ENCODE data around the gene SLC38A9. TPM values are rescaled to one million over a fixed set of nuclear protein-coding genes. Genes with fewer than 3 reads are reported as not detected.

SLC38A9 gene
- total and polyA plus RNA-seq, 3 donors from 2014 or later, result 25.3 to 50.1 (median 32.1) TPM

DNA sequence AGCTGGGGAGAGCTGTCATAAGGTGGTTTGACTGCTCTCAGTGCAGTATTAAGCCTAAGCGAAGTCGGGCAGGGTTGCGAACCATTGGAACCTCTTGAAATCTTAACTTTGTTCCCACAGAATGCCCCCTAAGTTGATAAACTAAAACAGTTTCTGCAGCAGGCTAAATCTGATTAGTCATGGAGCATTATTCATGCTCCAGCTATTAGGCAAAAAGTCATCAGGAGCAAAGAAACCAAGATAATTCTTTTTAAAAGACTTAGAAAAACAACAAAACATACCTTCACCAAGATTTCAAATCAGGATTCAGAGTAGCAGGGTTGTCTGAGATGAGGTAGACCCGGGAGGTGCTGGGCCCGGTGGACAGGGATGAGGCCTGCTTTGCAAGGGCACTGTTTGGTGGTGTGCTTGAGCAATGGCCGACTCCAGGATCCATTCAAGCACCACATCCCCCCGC lies 107.5 kb downstream of the SLC38A9 start:
- Histone ChIP-seq H3K4me3 (no peak overlapping the region), H3K27ac (no peak overlapping the region), H3K27me3 (no peaks in the 10 kb centered on the region), H3K9me3 (no peaks in the 10 kb centered on the region), H3K36me3 (ENCODE audit: low read depth, missing control alignments) (no peaks in the 10 kb centered on the region), H3K4me1 (peaks cover 16% of the 10 kb centered on the region)
- no peak for DNase-seq
- intact Hi-C loops (cut with DNase I; ENCODE audit: low total_unique reads), result no loop called here
- 91 to 95% methylated on average over 7 of the region's 7 CpGs for WGBS, 2 donors
- TF ChIP-seq POLR2A (IDR thresholded peaks at IDR 0.05), result no peak
- TF ChIP-seq, protein P1, sequence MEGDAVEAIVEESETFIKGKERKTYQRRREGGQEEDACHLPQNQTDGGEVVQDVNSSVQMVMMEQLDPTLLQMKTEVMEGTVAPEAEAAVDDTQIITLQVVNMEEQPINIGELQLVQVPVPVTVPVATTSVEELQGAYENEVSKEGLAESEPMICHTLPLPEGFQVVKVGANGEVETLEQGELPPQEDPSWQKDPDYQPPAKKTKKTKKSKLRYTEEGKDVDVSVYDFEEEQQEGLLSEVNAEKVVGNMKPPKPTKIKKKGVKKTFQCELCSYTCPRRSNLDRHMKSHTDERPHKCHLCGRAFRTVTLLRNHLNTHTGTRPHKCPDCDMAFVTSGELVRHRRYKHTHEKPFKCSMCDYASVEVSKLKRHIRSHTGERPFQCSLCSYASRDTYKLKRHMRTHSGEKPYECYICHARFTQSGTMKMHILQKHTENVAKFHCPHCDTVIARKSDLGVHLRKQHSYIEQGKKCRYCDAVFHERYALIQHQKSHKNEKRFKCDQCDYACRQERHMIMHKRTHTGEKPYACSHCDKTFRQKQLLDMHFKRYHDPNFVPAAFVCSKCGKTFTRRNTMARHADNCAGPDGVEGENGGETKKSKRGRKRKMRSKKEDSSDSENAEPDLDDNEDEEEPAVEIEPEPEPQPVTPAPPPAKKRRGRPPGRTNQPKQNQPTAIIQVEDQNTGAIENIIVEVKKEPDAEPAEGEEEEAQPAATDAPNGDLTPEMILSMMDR (IDR thresholded peaks at IDR 0.05), result no peak

DNA sequence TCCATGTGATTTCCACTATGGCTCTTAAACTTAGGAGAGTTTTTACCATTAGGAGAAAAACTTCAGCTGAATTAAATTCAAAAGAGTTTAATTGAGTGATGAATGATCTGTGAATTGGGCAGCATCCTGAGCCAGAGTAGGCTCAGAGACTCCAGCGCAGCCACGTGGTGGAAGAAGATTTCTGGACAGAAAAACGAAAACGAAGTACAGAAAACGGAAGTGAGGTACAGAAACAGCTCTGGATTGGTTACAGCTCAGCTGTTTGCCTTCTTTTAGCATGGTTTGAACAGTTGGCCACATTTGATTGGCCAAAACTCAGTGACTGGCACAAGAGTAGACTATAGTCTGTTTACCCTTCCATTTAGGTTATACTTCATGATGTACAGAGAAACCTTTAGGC lies 108.2 kb downstream of the SLC38A9 start:
- Histone ChIP-seq H3K4me1 (peaks cover 19% of the 10 kb centered on the region), H3K27me3 (no peaks in the 10 kb centered on the region), H3K27ac (peak overlapping the region in 1 of 2 donors; percentile 14), H3K9me3 (no peaks in the 10 kb centered on the region), H3K4me3 (no peak overlapping the region), H3K36me3 (ENCODE audit: low read depth, missing control alignments) (no peaks in the 10 kb centered on the region)
- intact Hi-C loops (cut with DNase I; ENCODE audit: low total_unique reads), result no loop called here
- no peak for DNase-seq
- TF ChIP-seq, protein P1 (IDR thresholded peaks at IDR 0.05), result no peak
- no peak for TF ChIP-seq POLR2A (IDR thresholded peaks at IDR 0.05)
- 73 to 75% methylated on average over 5 of the region's 5 CpGs for WGBS, 2 donors

DNA sequence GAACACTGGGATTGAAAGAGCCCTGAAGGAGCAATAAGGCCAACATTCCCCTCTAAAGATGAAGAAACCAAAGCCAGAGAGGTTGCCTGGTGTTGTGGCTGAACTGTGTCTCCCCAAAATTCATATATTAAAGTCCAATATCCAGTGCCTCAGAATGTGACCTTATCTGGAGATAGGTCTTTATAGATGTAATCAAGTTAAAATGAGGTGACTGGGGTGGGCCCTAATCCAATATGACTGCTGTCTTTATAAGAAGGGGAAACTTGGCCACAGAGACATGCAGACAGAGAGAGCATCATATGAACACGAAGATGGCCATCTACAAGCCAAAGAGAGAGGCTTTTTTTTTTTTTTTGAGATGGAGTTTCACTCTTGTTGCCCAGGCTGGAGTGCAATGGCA lies 110.5 kb downstream of the SLC38A9 start:
- no peaks in the 10 kb centered on the region for H3K9me3 ChIP-seq
- DNase-seq, result no peak
- intact Hi-C loops (cut with DNase I; ENCODE audit: low total_unique reads), result no loop called here
- peaks cover 33% of the 10 kb centered on the region for H3K4me1 ChIP-seq
- no peaks in the 10 kb centered on the region for H3K36me3 ChIP-seq (ENCODE audit: low read depth, missing control alignments)
- H3K27me3 ChIP-seq, result no peaks in the 10 kb centered on the region
- peak overlapping the region; percentile 10 to 81 for H3K27ac ChIP-seq
- no peak for TF ChIP-seq POLR2A (IDR thresholded peaks at IDR 0.05)
- TF ChIP-seq, protein P1 (IDR thresholded peaks at IDR 0.05), result no peak
- H3K4me3 ChIP-seq, result no peak overlapping the region
- 32 to 50% methylated on average over 1 of the region's 1 CpG for WGBS, 2 donors

DNA sequence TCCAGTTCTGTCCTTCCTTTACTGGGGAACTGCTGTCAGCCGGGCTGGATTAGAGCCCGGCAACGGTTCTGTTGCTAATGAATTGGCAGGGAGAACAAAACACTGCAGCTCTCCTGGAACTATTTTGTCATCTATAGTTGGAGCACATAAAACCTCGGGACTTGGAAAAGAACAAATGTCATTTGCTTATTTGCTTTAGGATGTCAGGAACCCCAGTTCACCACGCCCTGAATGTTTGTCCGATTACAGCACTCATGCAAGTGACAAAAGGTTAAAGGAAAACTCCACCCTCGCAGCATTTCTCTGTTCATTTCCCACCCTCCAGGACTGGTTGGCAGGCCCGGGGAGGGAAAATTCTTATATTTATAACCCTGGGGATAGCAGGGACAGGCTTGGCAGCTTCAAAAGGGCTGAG lies 110.9 kb downstream of the SLC38A9 start:
- Histone ChIP-seq H3K4me3 (no peak overlapping the region), H3K4me1 (peaks cover 33% of the 10 kb centered on the region), H3K27ac (peak overlapping the region; percentile 10 to 81), H3K9me3 (no peaks in the 10 kb centered on the region), H3K36me3 (ENCODE audit: low read depth, missing control alignments) (no peaks in the 10 kb centered on the region), H3K27me3 (no peaks in the 10 kb centered on the region)
- TF ChIP-seq POLR2A (IDR thresholded peaks at IDR 0.05), result no peak
- TF ChIP-seq, protein P1 (IDR thresholded peaks at IDR 0.05), result no peak
- DNase-seq, result peak; percentile 66
- intact Hi-C loops (cut with DNase I; ENCODE audit: low total_unique reads), result no loop called here
- WGBS, 2 donors, result 39 to 43% methylated on average over 8 of the region's 8 CpGs

DNA sequence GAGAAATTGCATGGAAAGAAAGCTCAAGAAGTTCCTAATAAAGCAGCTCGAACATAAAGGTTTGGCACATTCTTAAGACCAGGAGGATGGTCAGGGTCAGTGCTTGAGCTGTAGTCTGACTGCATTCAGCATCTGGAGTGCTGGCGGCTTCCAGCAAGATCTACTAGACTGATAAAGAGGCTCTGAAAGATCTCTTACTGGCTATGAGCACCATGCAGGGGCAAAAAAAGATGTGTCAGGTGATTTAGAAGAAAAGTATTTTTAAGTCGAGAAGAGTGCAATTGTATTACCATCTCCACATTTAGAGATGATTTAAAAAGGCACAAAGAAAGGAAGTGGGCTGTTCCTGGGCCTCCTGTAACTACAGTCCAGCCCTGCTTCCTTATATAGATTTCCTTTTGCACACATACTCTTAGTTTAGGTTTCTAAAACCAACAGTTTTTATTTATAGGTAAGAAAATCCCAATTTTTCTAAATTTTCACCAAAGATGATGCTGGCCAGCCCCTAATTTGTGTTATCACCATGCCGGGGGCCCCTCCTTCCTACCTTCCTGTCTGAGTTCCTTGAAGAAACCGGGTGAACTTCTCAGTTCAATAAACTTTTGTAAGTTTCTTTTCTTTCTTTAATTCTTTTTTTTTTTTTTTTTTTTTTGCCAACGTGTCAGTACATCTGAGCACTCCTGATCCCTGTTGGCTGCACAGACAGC lies 111.5 kb downstream of the SLC38A9 start:
- no peaks in the 10 kb centered on the region for H3K27me3 ChIP-seq
- no peak for TF ChIP-seq POLR2A (IDR thresholded peaks at IDR 0.05)
- TF ChIP-seq, protein P1 (IDR thresholded peaks at IDR 0.05), result no peak
- H3K27ac ChIP-seq, result peak overlapping the region; percentile 10 to 81
- no peaks in the 10 kb centered on the region for H3K36me3 ChIP-seq (ENCODE audit: low read depth, missing control alignments)
- no peak for DNase-seq
- peaks cover 33% of the 10 kb centered on the region for H3K4me1 ChIP-seq
- no peak overlapping the region for H3K4me3 ChIP-seq
- intact Hi-C loops (cut with DNase I; ENCODE audit: low total_unique reads), result no loop called here
- no peaks in the 10 kb centered on the region for H3K9me3 ChIP-seq
- 41 to 45% methylated on average over 6 of the region's 6 CpGs for WGBS, 2 donors

Measured in testis (tissue), 3 donors.